Activated CD4-positive, alpha-beta memory T cell treated with anti-CD3 and anti-CD28 coated beads, Interleukin-2, amount 10 ng/mL, durations not matched to agents 7 days and 5 days (primary cell): ENCODE measurements around the gene ACSF2. TPM values are rescaled to one million over a fixed set of nuclear protein-coding genes. Genes with fewer than 3 reads are reported as not detected.

Experiments
- CTCF ChIA-PET: fragments of 350-600 bp; sonication (Branson Sonifier 250); formaldehyde crosslinking; loops from one replicate; lab custom pipeline; 2021; ENCODE audit warnings: antibody characterized with exemption, inconsistent platforms; lab: Charles Lee
- POLR2A ChIA-PET: fragments of 350-600 bp; sonication (Branson Sonifier 250); formaldehyde crosslinking; loops from one replicate; lab custom pipeline; 2021; ENCODE audit warnings: antibody characterized with exemption; lab: Charles Lee
- DNase-seq: peaks from one replicate; pipeline ENCODE4 v3.0.0-alpha.2; 2020
- H3K27ac Mint-ChIP-seq: one replicate; pipeline ENCODE4 v1.8.0; 2021; ENCODE audit warnings: mild to moderate bottlenecking, mixed read lengths
- H3K27me3 Mint-ChIP-seq: one replicate; pipeline ENCODE4 v1.8.0; 2021; ENCODE audit warnings: mixed read lengths
- H3K36me3 Mint-ChIP-seq: one replicate; pipeline ENCODE4 v1.8.0; 2021; ENCODE audit warnings: low read depth, mixed read lengths
- H3K4me1 Mint-ChIP-seq: one replicate; pipeline ENCODE4 v1.8.0; 2021; ENCODE audit warnings: mixed read lengths
- H3K4me3 Mint-ChIP-seq: one replicate; pipeline ENCODE4 v1.8.0; 2021; ENCODE audit warnings: mild to moderate bottlenecking, mixed read lengths
- H3K9me3 Mint-ChIP-seq: one replicate; pipeline ENCODE4 v1.8.0; 2021; ENCODE audit warnings: mixed read lengths
- total RNA-seq, 2 experiments: library from RNA; stranded (reverse); gene quantifications; one replicate each; pipeline ENCODE4 v1.2.3, GENCODE V29; 2021

ACSF2 gene
- total RNA-seq, 2 experiments from 2014 or later, result 28.7 to 30.7 TPM

GRCh38 chr17:50444841-50445715, 19.1 kb downstream of the ACSF2 start:
- CTCF ChIA-PET, result interaction anchor here (0.6 to 2.1 kb wide), 2 partner anchors 48 to 577 kb away, joined by 3 to 8 read pairs; partner anchors contain the start of gene LRRC59
- Mint-ChIP-seq H3K36me3 (peaks cover 2% of the 10 kb centered on the region), H3K27ac (no peak overlapping the region)

DNA sequence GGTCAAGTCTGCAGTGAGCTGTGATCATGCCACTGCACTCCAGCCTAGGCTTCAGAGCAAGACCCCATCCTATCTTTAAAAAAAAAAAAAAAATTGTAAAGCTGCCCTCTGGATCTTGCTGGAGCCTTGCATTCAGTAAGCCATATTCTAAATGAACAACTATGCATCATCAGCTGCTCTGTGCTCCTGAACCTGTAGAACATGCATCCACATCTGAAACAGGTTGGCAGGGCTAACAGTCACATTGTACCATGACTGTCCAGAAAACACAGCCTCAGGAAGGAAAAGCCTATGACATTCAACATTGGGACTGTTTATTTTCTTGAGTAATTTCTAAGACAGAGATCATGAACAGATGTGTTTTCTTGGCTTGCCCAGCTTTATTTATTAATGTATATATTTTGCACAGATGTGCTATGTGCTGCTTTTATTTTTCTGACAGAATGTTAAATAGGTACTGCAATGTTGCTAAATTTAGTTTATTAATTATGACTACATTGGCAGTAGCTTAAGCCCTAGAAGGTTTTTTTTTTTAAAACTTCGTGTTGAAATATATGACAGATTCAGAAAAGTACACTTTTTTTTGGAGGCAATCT, 19.8 kb downstream of the ACSF2 start:
- ChIA-PET POLR2A (interaction anchor here (0.6 kb wide), 1 partner anchor 97 kb away, joined by 3 read pairs; no protein-coding TSS in a partner anchor), CTCF (interaction anchor here (0.6 kb wide), 1 partner anchor 577 kb away, joined by 3 read pairs; no protein-coding TSS in a partner anchor)
- H3K4me3 Mint-ChIP-seq, result no peak overlapping the region
- no peak overlapping the region for H3K27ac Mint-ChIP-seq
- DNase-seq, result no peak
- H3K4me1 Mint-ChIP-seq, result no peaks in the 10 kb centered on the region
- H3K9me3 Mint-ChIP-seq, result no peaks in the 10 kb centered on the region
- H3K27me3 Mint-ChIP-seq, result no peaks in the 10 kb centered on the region
- peaks cover 2% of the 10 kb centered on the region for H3K36me3 Mint-ChIP-seq

More at GRCh38 chr17:50444841-50445715, 19.1 kb downstream of the ACSF2 start:
- DNase-seq, result no peak
- no peaks in the 10 kb centered on the region for H3K27me3 Mint-ChIP-seq
- no peaks in the 10 kb centered on the region for H3K9me3 Mint-ChIP-seq
- no peak overlapping the region for H3K4me3 Mint-ChIP-seq
- POLR2A ChIA-PET, result no interaction called here
- no peaks in the 10 kb centered on the region for H3K4me1 Mint-ChIP-seq

DNA sequence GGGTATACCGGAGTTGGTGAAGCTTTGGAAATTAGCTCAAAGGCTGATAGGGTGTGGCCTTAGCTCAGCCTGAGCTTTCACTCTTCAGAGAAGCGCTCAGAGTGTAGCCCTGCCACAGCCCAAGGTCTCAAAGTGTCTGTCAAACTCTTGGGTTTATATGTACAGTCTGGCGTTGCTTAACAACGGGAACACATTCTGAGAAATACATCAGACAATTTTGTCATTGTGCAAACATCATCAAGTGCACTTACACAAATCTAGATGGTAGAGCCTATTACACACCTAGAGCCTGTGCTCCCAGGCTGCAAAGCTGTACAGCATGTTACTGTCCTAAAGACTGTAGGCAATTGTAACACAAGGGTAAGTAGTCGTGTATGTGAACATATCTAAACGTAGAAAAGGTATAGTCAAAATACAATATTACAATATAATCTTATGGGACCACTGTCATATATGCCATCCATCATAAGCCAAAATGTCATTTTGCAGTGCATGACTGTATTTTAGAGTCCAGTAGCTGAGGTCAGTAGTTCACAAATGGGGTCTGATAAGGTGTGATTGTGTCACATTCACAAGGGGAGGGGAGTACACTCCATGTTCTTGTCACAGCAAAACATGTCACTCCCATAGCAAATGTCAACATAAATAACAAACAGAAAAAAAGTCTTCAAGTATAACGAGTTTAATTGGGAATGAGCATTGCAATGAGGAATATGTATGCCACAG, 22.0 kb downstream of the ACSF2 start:
- Mint-ChIP-seq H3K9me3 (no peaks in the 10 kb centered on the region), H3K4me1 (peaks cover 10% of the 10 kb centered on the region)
- CTCF ChIA-PET, result interaction anchor here (0.6 kb wide), 1 partner anchor 53 kb away, joined by 3 read pairs; no protein-coding TSS in a partner anchor

DNA sequence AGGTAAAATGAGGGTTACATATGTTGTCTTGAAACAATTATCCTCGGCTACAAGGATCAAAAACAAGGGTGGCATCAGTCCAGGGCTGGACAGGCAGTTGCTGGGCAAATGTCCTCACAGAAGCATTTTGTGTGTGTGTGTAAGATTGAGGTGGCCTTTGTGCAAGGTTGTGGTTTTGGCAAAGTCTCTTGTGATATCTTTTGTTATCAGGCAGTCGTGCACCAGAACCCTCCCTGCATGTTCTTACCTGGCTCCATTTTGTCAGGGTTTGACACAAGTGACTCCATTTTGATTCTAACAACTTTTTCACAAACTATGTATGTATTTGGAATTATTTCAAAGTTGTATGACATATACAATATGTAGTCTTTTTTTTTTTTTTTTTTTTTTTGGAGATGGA, 22.6 kb downstream of the ACSF2 start:
- no peak for DNase-seq
- ChIA-PET CTCF (no interaction called here), POLR2A (no interaction called here)
- H3K27ac Mint-ChIP-seq, result no peak overlapping the region
- H3K36me3 Mint-ChIP-seq, result peaks cover 2% of the 10 kb centered on the region
- H3K9me3 Mint-ChIP-seq, result no peaks in the 10 kb centered on the region
- no peaks in the 10 kb centered on the region for H3K27me3 Mint-ChIP-seq
- H3K4me1 Mint-ChIP-seq, result peaks cover 10% of the 10 kb centered on the region
- H3K4me3 Mint-ChIP-seq, result no peak overlapping the region

More for the DNA sequence above, 22.0 kb downstream of the ACSF2 start:
- Mint-ChIP-seq H3K27me3 (no peaks in the 10 kb centered on the region), H3K4me3 (no peak overlapping the region), H3K27ac (no peak overlapping the region), H3K36me3 (peaks cover 2% of the 10 kb centered on the region)
- POLR2A ChIA-PET, result no interaction called here
- no peak for DNase-seq

- Mint-ChIP-seq H3K4me1 (peaks cover 10% of the 10 kb centered on the region), H3K27me3 (no peaks in the 10 kb centered on the region), H3K4me3 (no peak overlapping the region), H3K36me3 (peaks cover 2% of the 10 kb centered on the region), H3K27ac (no peak overlapping the region), H3K9me3 (no peaks in the 10 kb centered on the region)
- DNase-seq, result no peak
- ChIA-PET POLR2A (no interaction called here), CTCF (interaction anchor here (0.6 to 1.6 kb wide), 2 partner anchors 49 to 198 kb away, joined by 4 to 5 read pairs; no protein-coding TSS in a partner anchor)
Observed at GRCh38 chr17:50451943-50452629, 26.1 kb downstream of the ACSF2 start.

DNA sequence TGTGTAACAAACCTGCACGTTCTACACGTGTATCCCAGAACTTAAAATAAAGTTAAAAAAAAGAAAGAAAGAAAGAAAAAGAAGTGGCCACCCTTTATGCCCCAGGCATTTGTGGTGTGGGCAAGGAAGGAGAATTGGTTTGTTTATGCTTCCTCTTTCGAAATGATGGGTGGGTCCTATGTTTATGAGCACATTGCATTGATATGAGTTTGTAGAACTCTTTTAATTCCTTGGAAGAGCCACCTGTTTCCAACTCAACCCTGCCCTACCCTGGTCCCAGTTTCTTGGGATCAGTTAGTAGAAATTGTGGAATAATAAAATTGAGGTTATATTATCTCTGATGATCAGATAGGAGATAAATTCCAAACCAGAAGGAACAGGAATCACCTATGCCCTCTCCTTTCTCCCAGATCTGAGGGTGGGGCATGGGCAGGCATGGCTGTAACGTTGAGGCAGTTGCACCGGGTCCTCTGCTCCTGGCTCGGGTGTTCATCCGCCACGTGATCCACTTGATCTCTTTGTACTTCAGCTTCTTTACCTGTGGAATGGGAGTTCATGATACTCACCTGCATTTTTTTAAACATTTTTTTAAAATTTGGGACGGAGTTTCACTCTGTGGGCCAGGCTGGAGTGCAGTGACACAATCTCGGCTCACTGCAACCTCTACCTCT, 26.7 kb downstream of the ACSF2 start:
- DNase-seq, result no peak
- CTCF ChIA-PET, result interaction anchor here (1.1 to 1.6 kb wide), 2 partner anchors 9 to 48 kb away, joined by 3 to 5 read pairs; no protein-coding TSS in a partner anchor
- peaks cover 2% of the 10 kb centered on the region for H3K36me3 Mint-ChIP-seq
- no peaks in the 10 kb centered on the region for H3K9me3 Mint-ChIP-seq
- peaks cover 10% of the 10 kb centered on the region for H3K4me1 Mint-ChIP-seq
- H3K27me3 Mint-ChIP-seq, result no peaks in the 10 kb centered on the region
- H3K27ac Mint-ChIP-seq, result no peak overlapping the region
- H3K4me3 Mint-ChIP-seq, result no peak overlapping the region
- POLR2A ChIA-PET, result no interaction called here

- Mint-ChIP-seq H3K4me1 (peaks cover 10% of the 10 kb centered on the region), H3K4me3 (no peak overlapping the region), H3K27ac (no peak overlapping the region), H3K27me3 (no peaks in the 10 kb centered on the region), H3K9me3 (no peaks in the 10 kb centered on the region), H3K36me3 (peaks cover 2% of the 10 kb centered on the region)
- POLR2A ChIA-PET, result interaction anchor here (0.9 kb wide), 1 partner anchor 57 kb away, joined by 3 read pairs; the partner anchor contains the start of gene LRRC59
- DNase-seq, result no peak
- CTCF ChIA-PET, result no interaction called here
Observed at GRCh38 chr17:50453901-50454300, 27.9 kb downstream of the ACSF2 start.

DNA sequence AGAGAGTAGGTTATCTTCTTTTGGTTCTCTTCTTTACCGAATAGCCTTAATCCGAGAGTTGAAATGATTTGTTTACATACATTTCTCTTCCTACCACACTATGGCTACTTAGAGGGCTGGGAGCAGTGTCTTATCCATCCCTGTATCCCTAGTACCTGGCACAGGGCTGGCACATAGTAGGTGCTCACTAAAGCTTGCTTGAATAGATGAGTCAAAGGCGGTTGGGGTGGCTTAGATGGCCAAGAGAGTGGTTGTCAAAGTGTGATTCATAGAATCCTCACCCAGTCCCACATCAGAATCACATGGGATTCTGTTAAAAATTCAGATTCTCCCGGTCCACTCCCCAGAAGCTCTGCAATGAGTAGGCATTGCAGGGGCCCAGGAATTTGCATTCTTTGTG, 31.6 kb downstream of the ACSF2 start:
- no peaks in the 10 kb centered on the region for H3K27me3 Mint-ChIP-seq
- H3K4me3 Mint-ChIP-seq, result no peak overlapping the region
- H3K36me3 Mint-ChIP-seq, result no peaks in the 10 kb centered on the region
- ChIA-PET CTCF (no interaction called here), POLR2A (no interaction called here)
- H3K9me3 Mint-ChIP-seq, result no peaks in the 10 kb centered on the region
- H3K4me1 Mint-ChIP-seq, result peaks cover 5% of the 10 kb centered on the region
- DNase-seq, result no peak
- no peak overlapping the region for H3K27ac Mint-ChIP-seq

- H3K4me1 Mint-ChIP-seq, result no peaks in the 10 kb centered on the region
- H3K27me3 Mint-ChIP-seq, result no peaks in the 10 kb centered on the region
- no peak for DNase-seq
- no peak overlapping the region for H3K4me3 Mint-ChIP-seq
- ChIA-PET POLR2A (no interaction called here), CTCF (no interaction called here)
- no peaks in the 10 kb centered on the region for H3K36me3 Mint-ChIP-seq
- no peaks in the 10 kb centered on the region for H3K9me3 Mint-ChIP-seq
- no peak overlapping the region for H3K27ac Mint-ChIP-seq
Observed at GRCh38 chr17:50458270-50458669, 32.3 kb downstream of the ACSF2 start.

DNA sequence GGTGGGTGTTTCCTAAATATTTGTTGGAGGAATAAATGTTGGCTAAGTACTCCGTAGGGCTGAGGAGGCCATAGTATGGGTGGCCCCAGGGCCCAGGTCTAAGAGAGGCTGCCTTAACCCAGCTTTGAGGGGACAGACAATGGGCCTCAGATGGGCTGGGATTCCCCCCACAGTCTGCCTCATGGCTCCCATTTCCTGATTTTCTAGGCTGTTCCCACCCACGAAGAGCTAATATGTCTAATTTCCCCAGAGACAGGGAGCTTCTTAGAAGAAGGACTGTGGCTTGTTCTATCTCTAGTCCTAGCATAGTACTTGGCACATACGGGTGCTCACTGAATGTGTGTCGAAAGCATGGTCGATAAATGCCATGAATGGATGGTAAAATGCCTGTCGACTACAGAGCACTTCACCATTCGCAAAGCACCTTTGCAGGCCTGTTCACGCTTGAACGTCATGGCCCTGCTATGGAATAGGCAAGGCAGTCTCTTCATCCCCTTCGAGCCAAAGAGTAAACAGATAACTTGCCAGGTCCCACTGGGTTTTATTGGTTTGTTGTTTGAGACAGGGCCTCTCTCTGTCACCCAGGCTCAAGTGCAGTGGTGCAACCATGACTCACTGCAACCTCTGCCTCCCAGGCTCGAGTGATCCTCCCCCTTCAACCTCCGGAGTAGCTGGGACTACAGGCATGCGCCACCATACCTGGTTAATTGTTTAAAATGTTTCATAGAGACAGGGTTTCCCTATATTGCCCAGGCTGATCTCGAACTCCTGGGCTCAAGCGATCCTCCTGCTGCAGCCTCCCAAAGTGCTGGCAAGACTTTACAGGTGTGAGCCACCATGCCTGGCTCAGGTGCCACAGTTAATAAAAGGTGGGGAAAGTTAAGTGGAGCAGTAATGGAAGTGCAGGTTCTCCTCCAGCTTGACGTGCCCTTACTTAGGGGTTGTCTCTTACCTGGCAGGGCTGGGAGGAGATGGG, 33.0 kb downstream of the ACSF2 start:
- ChIA-PET POLR2A (no interaction called here), CTCF (no interaction called here)
- H3K27me3 Mint-ChIP-seq, result no peaks in the 10 kb centered on the region
- no peaks in the 10 kb centered on the region for H3K9me3 Mint-ChIP-seq
- H3K27ac Mint-ChIP-seq, result no peak overlapping the region
- no peak overlapping the region for H3K4me3 Mint-ChIP-seq
- H3K36me3 Mint-ChIP-seq, result no peaks in the 10 kb centered on the region
- no peaks in the 10 kb centered on the region for H3K4me1 Mint-ChIP-seq
- DNase-seq, result no peak

DNA sequence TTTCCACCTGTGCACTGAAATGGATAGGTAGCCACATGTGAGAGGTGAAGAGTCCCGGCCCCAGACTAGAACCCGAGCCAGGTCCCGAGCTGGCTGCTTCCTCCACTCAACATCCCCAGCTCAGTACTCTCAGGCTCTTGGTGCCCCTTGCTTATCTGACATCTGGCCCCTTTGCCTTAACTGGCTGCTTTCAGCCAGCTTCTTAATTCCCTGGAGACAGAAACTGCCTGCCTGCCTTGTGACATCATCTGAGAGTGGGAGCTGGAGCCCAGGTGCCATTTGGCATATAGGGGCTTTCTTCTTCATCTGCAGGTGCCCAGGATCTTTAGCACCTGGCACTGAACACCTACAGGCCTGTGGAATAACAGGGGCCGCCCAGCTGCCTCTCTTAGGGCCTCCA, 33.7 kb downstream of the ACSF2 start:
- Mint-ChIP-seq H3K27ac (no peak overlapping the region), H3K36me3 (no peaks in the 10 kb centered on the region), H3K9me3 (no peaks in the 10 kb centered on the region), H3K27me3 (no peaks in the 10 kb centered on the region), H3K4me3 (no peak overlapping the region), H3K4me1 (no peaks in the 10 kb centered on the region)
- ChIA-PET CTCF (no interaction called here), POLR2A (no interaction called here)
- DNase-seq, result no peak
